MCF 10A (cell line): ENCODE results near the gene CACNA1C. TPM values are rescaled to one million over a fixed set of nuclear protein-coding genes. Genes with fewer than 3 reads are reported as not detected.

Experiments used
- BruUV-seq: library from RNA; stranded (reverse); fragments of 400-500 nt; replicated peaks from 2 replicates; lab custom pipeline; 2021; lab: Mats Ljungman, UMichigan
- CTCF ChIA-PET: fragments of 300-600 bp; sonication (Branson Sonifier 250); formaldehyde crosslinking; extraction: SDS; loops from one replicate; lab custom pipeline; 2021; ENCODE audit warnings: antibody characterized with exemption, inconsistent platforms; lab: Yijun Ruan, JAX
- POLR2A ChIA-PET: fragments of 300-600, 350-650 bp; sonication (Branson Sonifier 250); formaldehyde crosslinking; extraction: SDS; loops from one replicate; lab custom pipeline; 2020; ENCODE audit warnings: antibody characterized with exemption, inconsistent platforms; lab: Yijun Ruan, JAX
- DNase-seq: peaks from one replicate; pipeline ENCODE4 v3.0.0-alpha.2; 2018; ENCODE audit not compliant: unreplicated experiment
- H3K27ac Mint-ChIP-seq: one replicate; pipeline ENCODE4 v1.8.0; 2022; ENCODE audit warnings: mild to moderate bottlenecking, low read depth, mixed read lengths; ENCODE audit not compliant: unreplicated experiment
- H3K27me3 Mint-ChIP-seq: one replicate; pipeline ENCODE4 v1.8.0; 2022; ENCODE audit warnings: mixed read lengths; ENCODE audit not compliant: insufficient read depth, unreplicated experiment
- H3K36me3 Mint-ChIP-seq: one replicate; pipeline ENCODE4 v1.8.0; 2022; ENCODE audit warnings: mild to moderate bottlenecking, moderate library complexity, mixed read lengths; ENCODE audit not compliant: insufficient read depth, unreplicated experiment
- H3K4me1 Mint-ChIP-seq: one replicate; pipeline ENCODE4 v1.8.0; 2022; ENCODE audit warnings: mixed read lengths; ENCODE audit not compliant: insufficient read depth, unreplicated experiment
- H3K4me3 Mint-ChIP-seq: one replicate; pipeline ENCODE4 v1.8.0; 2022; ENCODE audit warnings: mild to moderate bottlenecking, moderate library complexity, mixed read lengths; ENCODE audit not compliant: unreplicated experiment
- H3K9me3 Mint-ChIP-seq: one replicate; pipeline ENCODE4 v1.8.0; 2022; ENCODE audit warnings: mixed read lengths; ENCODE audit not compliant: unreplicated experiment
- CTCF ChIP-seq: fragments of 200-600 bp; IDR thresholded peaks from one replicate; pipeline ENCODE4 v1.8.0; 2022; ENCODE audit warnings: antibody characterized with exemption, mild to moderate bottlenecking; ENCODE audit not compliant: unreplicated experiment
- intact Hi-C: fragments of 100-400 bp; cut with micrococcal nuclease; formaldehyde crosslinking; loops from 2 replicates; pipeline ENCODE4 v1.14.1; 2022
- total RNA-seq: library from RNA; stranded (reverse); gene quantifications from 2 replicates; pipeline ENCODE4 v1.2.3, GENCODE V29; 2022

CACNA1C gene
- total RNA-seq, 1 experiment from 2014 or later, result not detected

DNA sequence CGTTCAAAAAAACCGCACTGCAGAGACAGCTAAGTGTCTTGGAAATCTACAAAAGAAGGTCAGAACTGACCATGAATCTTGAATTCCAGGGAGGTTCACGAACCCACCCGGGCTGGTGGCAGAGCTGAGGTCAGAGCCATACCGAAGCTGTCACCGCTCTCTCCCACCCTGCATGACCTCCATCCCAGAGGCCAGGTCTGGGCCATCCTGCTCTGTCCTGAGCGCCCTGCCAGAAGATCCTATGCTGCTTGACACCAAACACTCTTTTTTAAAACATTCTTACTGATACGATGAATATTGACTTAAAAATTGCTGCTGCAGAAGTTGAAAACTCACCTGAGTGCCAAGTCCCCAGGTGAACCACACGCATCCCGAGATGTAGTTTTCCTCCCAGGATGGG, 412.9 kb downstream of the CACNA1C start:
- H3K27me3 Mint-ChIP-seq, result peaks cover 91% of the 10 kb centered on the region
- POLR2A ChIA-PET, result no interaction called here
- intact Hi-C loops, result no loop called here
- H3K36me3 Mint-ChIP-seq, result no peaks in the 10 kb centered on the region
- no peaks in the 10 kb centered on the region for H3K4me1 Mint-ChIP-seq
- no peaks in the 10 kb centered on the region for H3K9me3 Mint-ChIP-seq
- no peak overlapping the region for H3K27ac Mint-ChIP-seq
- TF ChIP-seq CTCF, result no peak
- no TSS peak for BruUV-seq
- H3K4me3 Mint-ChIP-seq, result no peak overlapping the region
- CTCF ChIA-PET, result no interaction called here
- DNase-seq, result no peak

DNA sequence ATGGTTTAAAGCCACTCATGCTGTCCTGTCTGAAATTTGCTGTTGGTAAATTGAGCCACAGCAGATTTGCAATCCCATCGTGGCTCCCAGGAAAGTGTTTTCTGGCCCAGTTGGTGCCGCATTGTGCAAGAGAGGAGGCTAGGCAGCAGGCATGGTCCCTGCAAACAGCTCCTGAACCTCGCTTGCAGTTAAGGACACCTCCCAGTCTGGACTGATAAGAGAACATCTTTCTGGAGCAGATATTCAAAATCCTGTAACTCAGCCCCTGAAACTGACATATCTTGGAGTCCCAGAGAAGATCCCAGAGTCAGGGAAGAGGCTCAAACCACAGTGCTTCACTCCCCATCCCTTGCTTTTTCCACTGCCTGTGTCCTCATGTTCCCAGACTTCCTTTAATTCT, 413.4 kb downstream of the CACNA1C start:
- no peak for DNase-seq
- Mint-ChIP-seq H3K4me1 (no peaks in the 10 kb centered on the region), H3K27me3 (peaks cover 91% of the 10 kb centered on the region), H3K27ac (no peak overlapping the region), H3K9me3 (no peaks in the 10 kb centered on the region), H3K4me3 (no peak overlapping the region), H3K36me3 (no peaks in the 10 kb centered on the region)
- no TSS peak for BruUV-seq
- intact Hi-C loops, result no loop called here
- POLR2A ChIA-PET, result no interaction called here
- no peak for TF ChIP-seq CTCF
- CTCF ChIA-PET, result no interaction called here

GRCh38 chr12:2467447-2468195, 414.8 kb downstream of the CACNA1C start:
- peaks cover 94% of the 10 kb centered on the region for H3K27me3 Mint-ChIP-seq
- H3K4me3 Mint-ChIP-seq, result no peak overlapping the region
- no peaks in the 10 kb centered on the region for H3K36me3 Mint-ChIP-seq
- no peak for TF ChIP-seq CTCF
- BruUV-seq, result no TSS peak
- no peaks in the 10 kb centered on the region for H3K9me3 Mint-ChIP-seq
- DNase-seq, result no peak
- intact Hi-C loops, result no loop called here
- H3K4me1 Mint-ChIP-seq, result no peaks in the 10 kb centered on the region
- ChIA-PET POLR2A (no interaction called here), CTCF (no interaction called here)
- H3K27ac Mint-ChIP-seq, result no peak overlapping the region

DNA sequence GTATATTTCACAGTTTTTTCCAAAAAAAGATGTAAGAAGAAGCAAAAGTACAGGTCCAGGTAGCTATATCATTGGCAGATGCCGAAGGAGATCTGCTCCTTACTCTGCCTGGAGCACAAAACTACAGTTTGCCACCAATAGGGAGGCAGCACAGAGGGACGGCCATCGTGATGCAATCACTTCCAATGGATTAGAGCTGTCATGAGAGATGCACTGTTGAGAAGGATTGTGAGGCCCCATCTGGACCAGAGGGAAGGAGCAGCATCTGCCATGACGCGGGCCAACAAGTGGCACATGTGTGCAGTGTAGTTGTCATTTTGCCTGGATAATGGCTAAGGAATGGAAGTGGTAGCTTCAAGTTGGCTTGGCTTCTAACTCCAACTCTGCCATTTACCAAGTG, 423.2 kb downstream of the CACNA1C start:
- H3K9me3 Mint-ChIP-seq, result no peaks in the 10 kb centered on the region
- intact Hi-C loops, result no loop called here
- no TSS peak for BruUV-seq
- H3K36me3 Mint-ChIP-seq, result no peaks in the 10 kb centered on the region
- H3K4me1 Mint-ChIP-seq, result no peaks in the 10 kb centered on the region
- no peak overlapping the region for H3K4me3 Mint-ChIP-seq
- no peak for TF ChIP-seq CTCF
- ChIA-PET POLR2A (no interaction called here), CTCF (no interaction called here)
- DNase-seq, result no peak
- H3K27ac Mint-ChIP-seq, result no peak overlapping the region
- H3K27me3 Mint-ChIP-seq, result peaks cover 27% of the 10 kb centered on the region
